Motor neuron (in vitro differentiated cells): ENCODE results near the gene MACC1. TPM values are rescaled to one million over a fixed set of nuclear protein-coding genes. Genes with fewer than 3 reads are reported as not detected.
"Not testable (repeated sequence)": the region's sequence is repeated elsewhere in the genome, so short reads cannot be mapped to it uniquely, and the experiment has no call there.

Experiments
- ATAC-seq, 8 experiments: fragments of 200-7000 bp; cut with Tn5 transposase; replicated peaks in 6 of 8; 2 replicates each; pipeline ENCODE4 v1.8.0; 2021; ENCODE audit warnings: mild to moderate bottlenecking in 8 of 8, moderate library complexity in 8 of 8
- H3K27ac ChIP-seq, 2 donors: fragments of 250-450 bp; sonication (Bioruptor Pico); 2 replicates each; pipeline ENCODE4 v1.9.0; 2021; ENCODE audit warnings: antibody characterized with exemption in 2 of 2, mild to moderate bottlenecking in 2 of 2, moderate library complexity in 1 of 2
- H3K4me1 ChIP-seq, 2 donors: fragments of 250-450 bp; sonication (Bioruptor Pico); replicated peaks in 1 of 2; 2 replicates each; pipeline ENCODE4 v1.6.1; 2021; ENCODE audit warnings: antibody characterized with exemption in 2 of 2, mild to moderate bottlenecking in 2 of 2, moderate library complexity in 1 of 2
- H3K4me3 ChIP-seq, 5 donors: fragments of 250-450 bp; sonication (Bioruptor Pico); 2 replicates each; pipeline ENCODE4 v1.9.0; 2021; ENCODE audit warnings: antibody characterized with exemption in 5 of 5, mild to moderate bottlenecking in 5 of 5, moderate library complexity in 4 of 5
- WGBS, 10 experiments: fragments of 450-650 bp; shearing (Covaris generic); methylation state at CpG; one replicate each; pipeline ENCODE4 v1.0.0; 2022; 5-methylcytosine and 5-hydroxymethylcytosine counted together
- in situ Hi-C, 9 experiments: fragments of 400-800 bp; cut with MboI; loops; one replicate each; pipeline ENCODE4 v1.15.0; 2021; ENCODE audit warnings: low sequenced_read_pairs in 9 of 9, low pct_unique_long_range_greater_than_20kb in 2 of 9; ENCODE audit not compliant: unreplicated experiment in 9 of 9
- total RNA-seq, 8 experiments: library from RNA; unstranded; fragments of 300-600 nt; gene quantifications; 2 replicates each; pipeline versions ENCODE4 v1.2.3 to v1.2.4, GENCODE V29; 2022

The MACC1 gene
- total RNA-seq, 8 experiments from 2014 or later: 0.04 to 0.28 (median 0.09) TPM

- no peak overlapping the region for H3K4me3 ChIP-seq
- peaks cover 8 to 10% of the 10 kb centered on the region in 2 donors for H3K4me1 ChIP-seq
- 0 to 100% (median 81%) methylated on average over 2 to 3 of the region's 3 CpGs; no CpG with 5 or more reads in 1 of the 10 experiments for WGBS, 10 experiments
- no peak overlapping the region for H3K27ac ChIP-seq
- in situ Hi-C loops: no loop called here
- peak in 3 of 8 experiments; percentile 56 to 73 (median 72) for ATAC-seq
Measured at GRCh38 chr7:20146451-20146850, 70.7 kb downstream of the MACC1 start.

- H3K4me3 ChIP-seq: no peak overlapping the region
- in situ Hi-C loops: no loop called here
- no peak overlapping the region for H3K27ac ChIP-seq
- ATAC-seq: no peak
- 87 to 100% (median 92%) methylated on average over 1 to 3 of the region's 3 CpGs; no CpG with 5 or more reads in 3 of the 10 experiments for WGBS, 10 experiments
- peaks cover 25 to 27% of the 10 kb centered on the region in 2 donors for H3K4me1 ChIP-seq
Measured at GRCh38 chr7:20144801-20145200, 72.4 kb downstream of the MACC1 start.

- Histone ChIP-seq H3K27ac (peak overlapping the region; percentile 35 to 58), H3K4me1 (peaks cover 32 to 33% of the 10 kb centered on the region in 2 donors), H3K4me3 (no peak overlapping the region)
- peak in 5 of 8 experiments; percentile 93 to 99 (median 96) for ATAC-seq
- WGBS, 10 experiments: 0 to 86% (median 20%) methylated on average over 1 to 4 of the region's 4 CpGs; no CpG with 5 or more reads in 1 of the 10 experiments
- in situ Hi-C loops: no loop called here
Measured at GRCh38 chr7:20141666-20142065, 75.5 kb downstream of the MACC1 start.

GRCh38 chr7:20141002-20141345 is 76.2 kb downstream of the MACC1 start:
- peak in 1 of 8 experiments; percentile 6 for ATAC-seq
- H3K4me1 ChIP-seq: peaks cover 32 to 33% of the 10 kb centered on the region in 2 donors
- in situ Hi-C loops: no loop called here
- WGBS, 10 experiments: 49 to 100% (median 63%) methylated on average over 1 to 2 of the region's 2 CpGs; no CpG with 5 or more reads in 1 of the 10 experiments
- no peak overlapping the region for H3K4me3 ChIP-seq
- H3K27ac ChIP-seq: peak overlapping the region in 1 of 2 donors; percentile 58

GRCh38 chr7:20140291-20141001 is 76.7 kb downstream of the MACC1 start:
- Histone ChIP-seq H3K4me1 (peaks cover 32 to 33% of the 10 kb centered on the region in 2 donors), H3K27ac (peak overlapping the region in 1 of 2 donors; percentile 58), H3K4me3 (no peak overlapping the region)
- in situ Hi-C loops: no loop called here
- peak in 5 of 8 experiments; percentile 39 to 50 (median 46) for ATAC-seq
- WGBS, 10 experiments: 40 to 90% (median 66%) methylated on average over 1 to 4 of the region's 4 CpGs

- Histone ChIP-seq H3K4me1 (peaks cover 24% of the 10 kb centered on the region in 2 donors), H3K4me3 (no peak overlapping the region), H3K27ac (no peak overlapping the region)
- in situ Hi-C loops: no loop called here
- WGBS, 10 experiments: 67 to 100% (median 98%) methylated on average over 2 of the region's 2 CpGs
- no peak for ATAC-seq
Measured at GRCh38 chr7:20136647-20137046, 80.5 kb downstream of the MACC1 start.

GRCh38 chr7:20133803-20134202 is 83.4 kb downstream of the MACC1 start:
- no peak for ATAC-seq
- in situ Hi-C loops: no loop called here
- Histone ChIP-seq H3K27ac (no peak overlapping the region), H3K4me1 (peaks cover 0 to 2% of the 10 kb centered on the region in 2 donors), H3K4me3 (no peak overlapping the region)

- Histone ChIP-seq H3K27ac (no peak overlapping the region), H3K4me3 (no peak overlapping the region), H3K4me1 (peaks cover 0 to 10% of the 10 kb centered on the region in 2 donors)
- in situ Hi-C loops: no loop called here
- no peak for ATAC-seq
- 14 to 100% (median 83%) methylated on average over 1 to 2 of the region's 2 CpGs; no CpG with 5 or more reads in 2 of the 10 experiments for WGBS, 10 experiments
Measured at GRCh38 chr7:20132585-20132984, 84.6 kb downstream of the MACC1 start.

- Histone ChIP-seq H3K27ac (no peak overlapping the region), H3K4me3 (no peak overlapping the region), H3K4me1 (peaks cover 0 to 10% of the 10 kb centered on the region in 2 donors)
- in situ Hi-C loops: no loop called here
- ATAC-seq: no peak
- WGBS, 10 experiments: 20 to 91% (median 80%) methylated on average over 1 to 4 of the region's 4 CpGs; no CpG with 5 or more reads in 1 of the 10 experiments
Measured at GRCh38 chr7:20131776-20132175, 85.4 kb downstream of the MACC1 start.

- in situ Hi-C loops: no loop called here
- ATAC-seq: peak in 2 of 8 experiments; percentile 20 to 70
- Histone ChIP-seq H3K4me1 (peaks cover 5 to 18% of the 10 kb centered on the region in 2 donors), H3K27ac (no peak overlapping the region), H3K4me3 (no peak overlapping the region)
Measured at GRCh38 chr7:20129920-20130319, 87.3 kb downstream of the MACC1 start.

GRCh38 chr7:20128001-20128400 is 89.2 kb downstream of the MACC1 start:
- Histone ChIP-seq H3K4me1 (peaks cover 9 to 22% of the 10 kb centered on the region in 2 donors), H3K4me3 (no peak overlapping the region), H3K27ac (no peak overlapping the region)
- 47 to 100% (median 75%) methylated on average over 1 to 2 of the region's 2 CpGs; no CpG with 5 or more reads in 2 of the 10 experiments for whole genome bisulfite sequencing, 10 experiments
- ATAC-seq: no peak
- in situ Hi-C loops: no loop called here

GRCh38 chr7:20126060-20126459 is 91.1 kb downstream of the MACC1 start:
- peaks cover 9 to 22% of the 10 kb centered on the region in 2 donors for H3K4me1 ChIP-seq
- ATAC-seq, H3K27ac ChIP-seq, H3K4me3 ChIP-seq, in situ Hi-C loops: not testable (repeated sequence)
- WGBS, 10 experiments: 56 to 100% (median 67%) methylated on average over 1 to 3 of the region's 4 CpGs; no CpG with 5 or more reads in 5 of the 10 experiments

GRCh38 chr7:20124087-20124486 is 93.1 kb downstream of the MACC1 start:
- ATAC-seq, H3K4me3 ChIP-seq, in situ Hi-C loops, H3K27ac ChIP-seq: not testable (repeated sequence)
- 63 to 100% (median 88%) methylated on average over 1 to 6 of the region's 6 CpGs; no CpG with 5 or more reads in 2 of the 10 experiments for WGBS, 10 experiments
- H3K4me1 ChIP-seq: peaks cover 9 to 22% of the 10 kb centered on the region in 2 donors
